Activated T-cell treated with anti-CD3 and anti-CD28 coated beads, Interleukin-2, amount 50 U/mL, for 72 hours (primary cell): ENCODE data around the gene ANTKMT. TPM values are rescaled to one million over a fixed set of nuclear protein-coding genes. Genes with fewer than 3 reads are reported as not detected.

Source experiments
- ATAC-seq, 2 donors: fragments of 150-1000 bp; cut with Tn5 transposase; replicated peaks in 1 of 2; 2 replicates each; pipeline ENCODE4 v1.10.0; 2021; ENCODE audit warnings: moderate library complexity in 2 of 2, mild to moderate bottlenecking in 1 of 2
- DNase-seq, 2 donors: peaks; one replicate each; pipeline ENCODE4 v3.0.0; 2021 to 2022; ENCODE audit warnings: mixed read lengths in 1 of 2
- H3K27ac Mint-ChIP-seq: one replicate; pipeline ENCODE4 v1.8.0; 2022; ENCODE audit warnings: mild to moderate bottlenecking, moderate library complexity, mixed read lengths
- H3K27me3 Mint-ChIP-seq: one replicate; pipeline ENCODE4 v1.8.0; 2022; ENCODE audit warnings: low read depth, mixed read lengths
- H3K36me3 Mint-ChIP-seq, 2 donors: one replicate each; pipeline ENCODE4 v1.8.0; 2022; ENCODE audit warnings: mixed read lengths in 2 of 2, mild to moderate bottlenecking in 1 of 2; ENCODE audit not compliant: insufficient read depth in 2 of 2
- H3K4me1 Mint-ChIP-seq: one replicate; pipeline ENCODE4 v1.8.0; 2022; ENCODE audit warnings: low read depth, mixed read lengths
- H3K4me3 Mint-ChIP-seq, 2 donors: one replicate each; pipeline ENCODE4 v1.8.0; 2022; ENCODE audit warnings: mild to moderate bottlenecking in 2 of 2, mixed read lengths in 2 of 2, moderate library complexity in 2 of 2
- H3K9me3 Mint-ChIP-seq, 2 donors: one replicate each; pipeline ENCODE4 v1.8.0; 2022; ENCODE audit warnings: mixed read lengths in 2 of 2
- total RNA-seq, 2 donors: library from RNA; stranded (reverse); gene quantifications; one replicate each; pipeline ENCODE4 v1.2.3, GENCODE V29; 2022

The ANTKMT gene
- total RNA-seq, 2 donors from 2014 or later = 36.4 to 36.9 TPM

- H3K27me3 Mint-ChIP-seq = no peaks in the 10 kb centered on the region
- no peak overlapping the region for H3K4me3 Mint-ChIP-seq
- H3K36me3 Mint-ChIP-seq = peaks cover 0 to 4% of the 10 kb centered on the region in 2 donors
- no peaks in the 10 kb centered on the region for H3K9me3 Mint-ChIP-seq
- DNase-seq = no peak
- H3K4me1 Mint-ChIP-seq = peaks cover 24% of the 10 kb centered on the region
- no peak for ATAC-seq
- H3K27ac Mint-ChIP-seq = no peak overlapping the region
Observed at GRCh38 chr16:677316-678190, 43.4 kb upstream of the ANTKMT start.

GRCh38 chr16:678209-678857 lies 42.6 kb upstream of the ANTKMT start:
- Mint-ChIP-seq H3K4me3 (peak overlapping the region in 1 of 2 donors; percentile 81), H3K36me3 (peaks cover 0 to 5% of the 10 kb centered on the region in 2 donors), H3K4me1 (peaks cover 32% of the 10 kb centered on the region), H3K9me3 (no peaks in the 10 kb centered on the region), H3K27ac (no peak overlapping the region), H3K27me3 (no peaks in the 10 kb centered on the region)
- no peak for DNase-seq
- ATAC-seq = no peak

- Mint-ChIP-seq H3K27me3 (no peaks in the 10 kb centered on the region), H3K4me3 (peak overlapping the region; percentile 81 to 89), H3K9me3 (no peaks in the 10 kb centered on the region), H3K36me3 (peaks cover 0 to 5% of the 10 kb centered on the region in 2 donors), H3K4me1 (peaks cover 35% of the 10 kb centered on the region), H3K27ac (no peak overlapping the region)
- peak; percentile 61 to 73 for DNase-seq
- peak; percentile 16 to 30 for ATAC-seq
Observed at GRCh38 chr16:678858-679813, 41.8 kb upstream of the ANTKMT start.

GRCh38 chr16:679814-680624 lies 40.9 kb upstream of the ANTKMT start, which contains the start of gene STUB1:
Gene STUB1, plus strand, starts transcription at chr16:680410. Its CDS starts 116 bp downstream, at chr16:680526.
- DNase-seq (peak; percentile 95), ATAC-seq (peak; percentile 65 to 67)
- Mint-ChIP-seq H3K36me3 (peaks cover 0 to 5% of the 10 kb centered on the region in 2 donors), H3K4me1 (peaks cover 37% of the 10 kb centered on the region), H3K9me3 (no peaks in the 10 kb centered on the region), H3K27ac (peak within 1 kb of the TSS; percentile 51), H3K4me3 (peak within 1 kb of the TSS; percentile 87 to 94), H3K27me3 (no peaks in the 10 kb centered on the region)

- peak in 1 of 2 donors; percentile 1 for ATAC-seq
- H3K27me3 Mint-ChIP-seq = no peaks in the 10 kb centered on the region
- peaks cover 0 to 5% of the 10 kb centered on the region in 2 donors for H3K36me3 Mint-ChIP-seq
- no peaks in the 10 kb centered on the region for H3K9me3 Mint-ChIP-seq
- H3K4me3 Mint-ChIP-seq = peak overlapping the region; percentile 87 to 94
- no peak for DNase-seq
- no peak overlapping the region for H3K27ac Mint-ChIP-seq
- peaks cover 40% of the 10 kb centered on the region for H3K4me1 Mint-ChIP-seq
Observed at GRCh38 chr16:680625-680945, 40.4 kb upstream of the ANTKMT start.

- Mint-ChIP-seq H3K36me3 (peaks cover 0 to 5% of the 10 kb centered on the region in 2 donors), H3K27me3 (no peaks in the 10 kb centered on the region), H3K27ac (no peak overlapping the region), H3K4me1 (peaks cover 43% of the 10 kb centered on the region), H3K4me3 (peak overlapping the region; percentile 84 to 87), H3K9me3 (no peaks in the 10 kb centered on the region)
- DNase-seq = peak in 1 of 2 donors; percentile 38
- ATAC-seq = no peak
Observed at GRCh38 chr16:680967-681745, 39.8 kb upstream of the ANTKMT start.

- Mint-ChIP-seq H3K4me3 (peak overlapping the region; percentile 84 to 87), H3K4me1 (peaks cover 47% of the 10 kb centered on the region), H3K36me3 (peaks cover 0 to 5% of the 10 kb centered on the region in 2 donors), H3K9me3 (no peaks in the 10 kb centered on the region), H3K27me3 (no peaks in the 10 kb centered on the region), H3K27ac (no peak overlapping the region)
- no peak for ATAC-seq
- no peak for DNase-seq
Observed at GRCh38 chr16:681746-682427, 39.1 kb upstream of the ANTKMT start.

GRCh38 chr16:682493-683395 lies 38.2 kb upstream of the ANTKMT start:
- H3K27me3 Mint-ChIP-seq = no peaks in the 10 kb centered on the region
- peaks cover 47% of the 10 kb centered on the region for H3K4me1 Mint-ChIP-seq
- peak overlapping the region; percentile 84 to 87 for H3K4me3 Mint-ChIP-seq
- peaks cover 0 to 5% of the 10 kb centered on the region in 2 donors for H3K36me3 Mint-ChIP-seq
- DNase-seq (no peak), ATAC-seq (no peak)
- no peak overlapping the region for H3K27ac Mint-ChIP-seq
- H3K9me3 Mint-ChIP-seq = no peaks in the 10 kb centered on the region

GRCh38 chr16:683396-684070 lies 37.4 kb upstream of the ANTKMT start:
- no peaks in the 10 kb centered on the region for H3K9me3 Mint-ChIP-seq
- peaks cover 52% of the 10 kb centered on the region for H3K4me1 Mint-ChIP-seq
- DNase-seq (no peak), ATAC-seq (no peak)
- H3K27me3 Mint-ChIP-seq = no peaks in the 10 kb centered on the region
- H3K36me3 Mint-ChIP-seq = peaks cover 0 to 5% of the 10 kb centered on the region in 2 donors
- no peak overlapping the region for H3K27ac Mint-ChIP-seq
- peak overlapping the region; percentile 84 to 87 for H3K4me3 Mint-ChIP-seq
